ENCODE results near the gene DIP2B. TPM values are rescaled to one million over a fixed set of nuclear protein-coding genes. Genes with fewer than 3 reads are reported as not detected.

Gene DIP2B
- polyA plus RNA-seq, 1 donor from 2014 or later, result 44.0 TPM

GRCh38 chr12:50598321-50598862 is 93.6 kb downstream of the DIP2B start:
- Histone ChIP-seq H3K79me2 (replicated peaks; ENCODE audit: insufficient read depth, low read length) (peaks cover 23% of the 10 kb centered on the region), H3F3A (ENCODE audit: insufficient read depth, low read length, poor library complexity, severe bottlenecking) (no peaks in the 10 kb centered on the region), H3K27me3 (ENCODE audit: insufficient read depth, low read depth, low read length) (no peaks in the 10 kb centered on the region), H4K20me1 (ENCODE audit: insufficient read depth) (no peaks in the 10 kb centered on the region), H3K9me2 (ENCODE audit: insufficient read depth, low read length) (no peaks in the 10 kb centered on the region), H2AFZ (ENCODE audit: low read depth, low read length) (no peak overlapping the region), H3K4me2 (ENCODE audit: low read length) (no peak overlapping the region), H3K36me3 (ENCODE audit: insufficient read depth, low read length) (no peaks in the 10 kb centered on the region), H3K9ac (ENCODE audit: low read length) (no peak overlapping the region), H3K27ac (ENCODE audit: low read length) (no peak overlapping the region), H3K9me3 (ENCODE audit: low read length) (no peaks in the 10 kb centered on the region), H3K4me3 (ENCODE audit: low read length) (no peak overlapping the region)
- TF ChIP-seq EP300 (conservative IDR thresholded peaks at IDR 0.05; ENCODE audit: poor library complexity, severe bottlenecking), result no peak
- no peak for TF ChIP-seq CTCF (IDR thresholded peaks at IDR 0.05; ENCODE audit: poor library complexity, severe bottlenecking)
- no peak for TF ChIP-seq SMC3 (conservative IDR thresholded peaks at IDR 0.05; ENCODE audit: poor library complexity)
- no peak for TF ChIP-seq EZH2 (IDR thresholded peaks at IDR 0.05; ENCODE audit: borderline replicate concordance, insufficient read depth, low read length, poor library complexity, severe bottlenecking)
- TF ChIP-seq POLR2AphosphoS5 (IDR thresholded peaks at IDR 0.05), result no peak
- TF ChIP-seq MXI1 (conservative IDR thresholded peaks at IDR 0.05; ENCODE audit: poor library complexity, severe bottlenecking), result no peak
- TF ChIP-seq RAD21 (conservative IDR thresholded peaks at IDR 0.05), result no peak
- no peak for TF ChIP-seq REST (IDR thresholded peaks at IDR 0.05; ENCODE audit: borderline replicate concordance)
- no peak for TF ChIP-seq TAF1 (IDR thresholded peaks at IDR 0.05; ENCODE audit: low read depth)

GRCh38 chr12:50599366-50600095 is 94.7 kb downstream of the DIP2B start:
- Histone ChIP-seq H2AFZ (ENCODE audit: low read depth, low read length) (no peak overlapping the region), H3K36me3 (ENCODE audit: insufficient read depth, low read length) (no peaks in the 10 kb centered on the region), H3K9me3 (ENCODE audit: low read length) (no peaks in the 10 kb centered on the region), H3F3A (ENCODE audit: insufficient read depth, low read length, poor library complexity, severe bottlenecking) (no peaks in the 10 kb centered on the region), H4K20me1 (ENCODE audit: insufficient read depth) (no peaks in the 10 kb centered on the region), H3K27ac (ENCODE audit: low read length) (no peak overlapping the region), H3K27me3 (ENCODE audit: insufficient read depth, low read depth, low read length) (no peaks in the 10 kb centered on the region), H3K4me3 (ENCODE audit: low read length) (no peak overlapping the region), H3K9ac (ENCODE audit: low read length) (no peak overlapping the region), H3K9me2 (ENCODE audit: insufficient read depth, low read length) (no peaks in the 10 kb centered on the region), H3K4me2 (ENCODE audit: low read length) (no peak overlapping the region), H3K79me2 (replicated peaks; ENCODE audit: insufficient read depth, low read length) (peaks cover 23% of the 10 kb centered on the region)
- TF ChIP-seq MXI1 (conservative IDR thresholded peaks at IDR 0.05; ENCODE audit: poor library complexity, severe bottlenecking) (no peak), TAF1 (IDR thresholded peaks at IDR 0.05; ENCODE audit: low read depth) (no peak), POLR2AphosphoS5 (IDR thresholded peaks at IDR 0.05) (no peak), EZH2 (IDR thresholded peaks at IDR 0.05; ENCODE audit: borderline replicate concordance, insufficient read depth, low read length, poor library complexity, severe bottlenecking) (no peak), RAD21 (conservative IDR thresholded peaks at IDR 0.05) (no peak), CTCF (IDR thresholded peaks at IDR 0.05; ENCODE audit: poor library complexity, severe bottlenecking) (no peak), REST (IDR thresholded peaks at IDR 0.05; ENCODE audit: borderline replicate concordance) (no peak), EP300 (conservative IDR thresholded peaks at IDR 0.05; ENCODE audit: poor library complexity, severe bottlenecking) (no peak), SMC3 (conservative IDR thresholded peaks at IDR 0.05; ENCODE audit: poor library complexity) (no peak)

Measured in neural cell (in vitro differentiated cells).